Testis (tissue), 2 donors: ENCODE data around the gene SHC3.

Source experiments
- POLR2A ChIP-seq: fragments of 450-650 bp; IDR thresholded peaks from one replicate; pipeline ENCODE4 v1.6.1; 2017; ENCODE audit warnings: antibody characterized with exemption, mild to moderate bottlenecking, moderate library complexity
- TF ChIP-seq, protein P1 (sequence below), 3 experiments: fragments of 450-650 bp in 2 of 3; fragments of 200-600 bp in 1 of 3; sonication (generic) in 1 of 3; IDR thresholded peaks; one replicate each; pipeline ENCODE4 v1.5.1; 2016 to 2019; ENCODE audit warnings: antibody characterized with exemption in 3 of 3, mild to moderate bottlenecking in 2 of 3, moderate library complexity in 1 of 3

DNA sequence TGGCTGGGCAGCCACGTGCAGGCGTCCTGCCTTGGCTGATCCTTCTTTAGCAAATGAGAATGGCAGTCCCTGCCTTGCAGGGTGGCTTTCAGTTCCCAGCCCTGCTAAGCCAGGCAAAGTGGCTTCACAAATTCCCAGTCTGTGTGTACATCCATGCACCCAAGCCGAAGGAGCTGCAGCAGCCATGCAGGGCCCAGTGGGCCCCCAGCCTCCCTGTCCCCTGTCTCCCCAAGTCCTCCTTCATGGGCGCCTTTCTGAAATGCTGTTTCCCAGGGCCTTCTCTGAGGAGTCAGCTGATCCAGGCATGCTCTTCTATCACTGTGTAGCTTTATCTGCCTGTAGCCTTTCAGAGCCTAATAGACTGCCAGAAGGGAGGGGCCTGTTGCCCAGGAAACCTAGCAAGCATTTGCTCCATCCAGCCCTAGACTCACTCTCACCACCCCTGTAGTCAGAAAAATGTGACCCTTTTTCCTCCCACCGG, 47.4 kb upstream of the SHC3 start:
- TF ChIP-seq, protein P1, sequence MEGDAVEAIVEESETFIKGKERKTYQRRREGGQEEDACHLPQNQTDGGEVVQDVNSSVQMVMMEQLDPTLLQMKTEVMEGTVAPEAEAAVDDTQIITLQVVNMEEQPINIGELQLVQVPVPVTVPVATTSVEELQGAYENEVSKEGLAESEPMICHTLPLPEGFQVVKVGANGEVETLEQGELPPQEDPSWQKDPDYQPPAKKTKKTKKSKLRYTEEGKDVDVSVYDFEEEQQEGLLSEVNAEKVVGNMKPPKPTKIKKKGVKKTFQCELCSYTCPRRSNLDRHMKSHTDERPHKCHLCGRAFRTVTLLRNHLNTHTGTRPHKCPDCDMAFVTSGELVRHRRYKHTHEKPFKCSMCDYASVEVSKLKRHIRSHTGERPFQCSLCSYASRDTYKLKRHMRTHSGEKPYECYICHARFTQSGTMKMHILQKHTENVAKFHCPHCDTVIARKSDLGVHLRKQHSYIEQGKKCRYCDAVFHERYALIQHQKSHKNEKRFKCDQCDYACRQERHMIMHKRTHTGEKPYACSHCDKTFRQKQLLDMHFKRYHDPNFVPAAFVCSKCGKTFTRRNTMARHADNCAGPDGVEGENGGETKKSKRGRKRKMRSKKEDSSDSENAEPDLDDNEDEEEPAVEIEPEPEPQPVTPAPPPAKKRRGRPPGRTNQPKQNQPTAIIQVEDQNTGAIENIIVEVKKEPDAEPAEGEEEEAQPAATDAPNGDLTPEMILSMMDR (IDR thresholded peaks at IDR 0.05): no peak
- no peak for TF ChIP-seq POLR2A
